ENCODE measurements around the gene TBL3. TPM values are rescaled to one million over a fixed set of nuclear protein-coding genes. Genes with fewer than 3 reads are reported as not detected.

The TBL3 gene
- total and polyA plus RNA-seq, 9 of the 15 experiments (the other 6 are each of a cell fraction or from before 2014, with no cell fraction given): 0.97 to 117 (median 24.5) TPM

- POLR2A ChIA-PET: interaction anchor here (1.3 to 3.3 kb wide), 2 partner anchors 8 to 130 kb away, joined by 4 to 35 read pairs; partner anchors contain the start of gene TRAF7
- in situ Hi-C loops (cut with MboI): loop anchor here (5.0 kb wide), 1 partner anchor 118 kb away; no protein-coding TSS in a partner anchor
- H3K4me3 ChIP-seq: no peak overlapping the region
- TF ChIP-seq MXD1 (CRISPR knock-in tag; IDR thresholded peaks at IDR 0.05; ENCODE audit: borderline replicate concordance, poor library complexity, severe bottlenecking) (no peak), PCBP1 (IDR thresholded peaks at IDR 0.05; ENCODE audit: low read depth, low read length, poor library complexity, severe bottlenecking) (peak; percentile 12), SMAD4 (CRISPR knock-in tag; conservative IDR thresholded peaks at IDR 0.05) (no peak), ADNP (tag; IDR thresholded peaks at IDR 0.05) (no peak)
- TF ChIP-seq, protein P1, sequence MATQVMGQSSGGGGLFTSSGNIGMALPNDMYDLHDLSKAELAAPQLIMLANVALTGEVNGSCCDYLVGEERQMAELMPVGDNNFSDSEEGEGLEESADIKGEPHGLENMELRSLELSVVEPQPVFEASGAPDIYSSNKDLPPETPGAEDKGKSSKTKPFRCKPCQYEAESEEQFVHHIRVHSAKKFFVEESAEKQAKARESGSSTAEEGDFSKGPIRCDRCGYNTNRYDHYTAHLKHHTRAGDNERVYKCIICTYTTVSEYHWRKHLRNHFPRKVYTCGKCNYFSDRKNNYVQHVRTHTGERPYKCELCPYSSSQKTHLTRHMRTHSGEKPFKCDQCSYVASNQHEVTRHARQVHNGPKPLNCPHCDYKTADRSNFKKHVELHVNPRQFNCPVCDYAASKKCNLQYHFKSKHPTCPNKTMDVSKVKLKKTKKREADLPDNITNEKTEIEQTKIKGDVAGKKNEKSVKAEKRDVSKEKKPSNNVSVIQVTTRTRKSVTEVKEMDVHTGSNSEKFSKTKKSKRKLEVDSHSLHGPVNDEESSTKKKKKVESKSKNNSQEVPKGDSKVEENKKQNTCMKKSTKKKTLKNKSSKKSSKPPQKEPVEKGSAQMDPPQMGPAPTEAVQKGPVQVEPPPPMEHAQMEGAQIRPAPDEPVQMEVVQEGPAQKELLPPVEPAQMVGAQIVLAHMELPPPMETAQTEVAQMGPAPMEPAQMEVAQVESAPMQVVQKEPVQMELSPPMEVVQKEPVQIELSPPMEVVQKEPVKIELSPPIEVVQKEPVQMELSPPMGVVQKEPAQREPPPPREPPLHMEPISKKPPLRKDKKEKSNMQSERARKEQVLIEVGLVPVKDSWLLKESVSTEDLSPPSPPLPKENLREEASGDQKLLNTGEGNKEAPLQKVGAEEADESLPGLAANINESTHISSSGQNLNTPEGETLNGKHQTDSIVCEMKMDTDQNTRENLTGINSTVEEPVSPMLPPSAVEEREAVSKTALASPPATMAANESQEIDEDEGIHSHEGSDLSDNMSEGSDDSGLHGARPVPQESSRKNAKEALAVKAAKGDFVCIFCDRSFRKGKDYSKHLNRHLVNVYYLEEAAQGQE (IDR thresholded peaks at IDR 0.05; ENCODE audit: borderline replicate concordance): no peak
- TF ChIP-seq, protein P1 (CRISPR knock-in tag; IDR thresholded peaks at IDR 0.05; ENCODE audit: low read depth): no peak
- TF ChIP-seq, protein P2, sequence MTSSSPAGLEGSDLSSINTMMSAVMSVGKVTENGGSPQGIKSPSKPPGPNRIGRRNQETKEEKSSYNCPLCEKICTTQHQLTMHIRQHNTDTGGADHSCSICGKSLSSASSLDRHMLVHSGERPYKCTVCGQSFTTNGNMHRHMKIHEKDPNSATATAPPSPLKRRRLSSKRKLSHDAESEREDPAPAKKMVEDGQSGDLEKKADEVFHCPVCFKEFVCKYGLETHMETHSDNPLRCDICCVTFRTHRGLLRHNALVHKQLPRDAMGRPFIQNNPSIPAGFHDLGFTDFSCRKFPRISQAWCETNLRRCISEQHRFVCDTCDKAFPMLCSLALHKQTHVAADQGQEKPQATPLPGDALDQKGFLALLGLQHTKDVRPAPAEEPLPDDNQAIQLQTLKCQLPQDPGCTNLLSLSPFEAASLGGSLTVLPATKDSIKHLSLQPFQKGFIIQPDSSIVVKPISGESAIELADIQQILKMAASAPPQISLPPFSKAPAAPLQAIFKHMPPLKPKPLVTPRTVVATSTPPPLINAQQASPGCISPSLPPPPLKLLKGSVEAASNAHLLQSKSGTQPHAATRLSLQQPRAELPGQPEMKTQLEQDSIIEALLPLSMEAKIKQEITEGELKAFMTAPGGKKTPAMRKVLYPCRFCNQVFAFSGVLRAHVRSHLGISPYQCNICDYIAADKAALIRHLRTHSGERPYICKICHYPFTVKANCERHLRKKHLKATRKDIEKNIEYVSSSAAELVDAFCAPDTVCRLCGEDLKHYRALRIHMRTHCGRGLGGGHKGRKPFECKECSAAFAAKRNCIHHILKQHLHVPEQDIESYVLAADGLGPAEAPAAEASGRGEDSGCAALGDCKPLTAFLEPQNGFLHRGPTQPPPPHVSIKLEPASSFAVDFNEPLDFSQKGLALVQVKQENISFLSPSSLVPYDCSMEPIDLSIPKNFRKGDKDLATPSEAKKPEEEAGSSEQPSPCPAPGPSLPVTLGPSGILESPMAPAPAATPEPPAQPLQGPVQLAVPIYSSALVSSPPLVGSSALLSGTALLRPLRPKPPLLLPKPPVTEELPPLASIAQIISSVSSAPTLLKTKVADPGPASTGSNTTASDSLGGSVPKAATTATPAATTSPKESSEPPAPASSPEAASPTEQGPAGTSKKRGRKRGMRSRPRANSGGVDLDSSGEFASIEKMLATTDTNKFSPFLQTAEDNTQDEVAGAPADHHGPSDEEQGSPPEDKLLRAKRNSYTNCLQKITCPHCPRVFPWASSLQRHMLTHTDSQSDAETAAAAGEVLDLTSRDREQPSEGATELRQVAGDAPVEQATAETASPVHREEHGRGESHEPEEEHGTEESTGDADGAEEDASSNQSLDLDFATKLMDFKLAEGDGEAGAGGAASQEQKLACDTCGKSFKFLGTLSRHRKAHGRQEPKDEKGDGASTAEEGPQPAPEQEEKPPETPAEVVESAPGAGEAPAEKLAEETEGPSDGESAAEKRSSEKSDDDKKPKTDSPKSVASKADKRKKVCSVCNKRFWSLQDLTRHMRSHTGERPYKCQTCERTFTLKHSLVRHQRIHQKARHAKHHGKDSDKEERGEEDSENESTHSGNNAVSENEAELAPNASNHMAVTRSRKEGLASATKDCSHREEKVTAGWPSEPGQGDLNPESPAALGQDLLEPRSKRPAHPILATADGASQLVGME (CRISPR knock-in tag; IDR thresholded peaks at IDR 0.05): no peak
Measured at GRCh38 chr16:2024032-2024420, 52.2 kb downstream of the TBL3 start.

More at GRCh38 chr16:2024032-2024420, 52.2 kb downstream of the TBL3 start:
- Histone ChIP-seq H3K79me2 (ENCODE audit: control insufficient read depth, insufficient read depth, low read length) (peaks cover 16% of the 10 kb centered on the region), H3K4me2 (ENCODE audit: insufficient read depth, low read length) (0 out of 2 replicates have a peak overlapping the region, but pooled peaks have one; percentile 87), H3K9me3 (replicated peaks; ENCODE audit: control insufficient read depth, insufficient read depth, low read depth, low read length) (no peaks in the 10 kb centered on the region), H3K36me3 (ENCODE audit: control insufficient read depth, insufficient read depth, low read length) (no peaks in the 10 kb centered on the region), H3K9ac (ENCODE audit: insufficient read depth in 1 of 2, low read depth in 2 of 2, low read length in 2 of 2) (peak overlapping the region in 1 of 2 experiments; percentile 89; a peak in 2 of 4 replicates), H3K9me1 (ENCODE audit: control insufficient read depth, insufficient read depth, low read length) (peaks cover 3% of the 10 kb centered on the region), H4K20me1 (replicated peaks; ENCODE audit: control insufficient read depth, insufficient read depth, low read length) (0 out of 2 replicates have a peak, but pooled peaks cover 7% of the 10 kb centered on the region), H3K4me1 (replicated peaks in 1 of 2; ENCODE audit: control insufficient read depth in 2 of 2, insufficient read depth in 2 of 2, low read length in 2 of 2) (peaks cover 23 to 86% of the 10 kb centered on the region in 2 experiments; a peak in 4 of 5 replicates), H3K27ac (ENCODE audit: extremely low read depth, low read depth, low read length) (no peak overlapping the region), H3K27me3 (ENCODE audit: control insufficient read depth in 2 of 2, insufficient read depth in 2 of 2, low read length in 2 of 2) (no peaks in the 10 kb centered on the region), H2AFZ (ENCODE audit: low read depth, low read length) (peak overlapping the region; percentile 99; the same call in 1 of the 2 replicates)
- FAIRE-seq: no peak
- no TSS peak for BruUV-seq (replicated peaks)
- ATAC-seq: no peak
- CTCF ChIA-PET (ENCODE audit: low intra/inter-chr PET ratio): interaction anchor here (0.9 to 2.1 kb wide), 2 partner anchors 116 to 129 kb away, joined by 5 to 15 read pairs; no protein-coding TSS in a partner anchor
- WGBS (ENCODE audit: insufficient coverage, low coverage, missing lambda C conversion rate): 85% methylated on average over 12 of the region's 12 CpGs
- intact Hi-C loops (cut with micrococcal nuclease): loop anchor here (5.0 kb wide), 1 partner anchor 243 kb away; the partner anchor contains the start of gene RNPS1
- DNase-seq (ENCODE audit: extremely low read depth in 1 of 4, low spot score in 3 of 4): no peak
